HepG2 (cell line): Measurements from ENCODE around the gene ZNF275. TPM values are rescaled to one million over a fixed set of nuclear protein-coding genes. Genes with fewer than 3 reads are reported as not detected.

Source experiments
- MZF1 ChIP-seq: sonication (generic); formaldehyde crosslinking; IDR thresholded peaks from 2 replicates; pipeline ENCODE4 v1.8.1; 2023; ENCODE audit warnings: mild to moderate bottlenecking, missing genetic modification reagents, borderline replicate concordance
- RBFOX2 ChIP-seq: fragments of 200-400 bp; formaldehyde crosslinking; IDR thresholded peaks from 2 replicates; pipeline ENCODE4 v1.6.1; 2017; ENCODE audit warnings: low read depth, mild to moderate bottlenecking, low read length
- ZC3H4 ChIP-seq: sonication (generic); formaldehyde crosslinking; IDR thresholded peaks from 2 replicates; pipeline ENCODE4 v1.4.0; 2020; ENCODE audit warnings: missing genetic modification reagents, borderline replicate concordance
- polyA plus RNA-seq, 8 experiments: library from polyadenylated mRNA; depleted of rRNA in 3 of 8; stranded (reverse) in 7 of 8; unstranded in 1 of 8; fragments of >200 nt; fragmentation: Illumina TruSeq in 4 of 8; extraction: Trizol in 4 of 8; gene quantifications; 2 replicates each; pipeline versions ENCODE4 v1.2.1 to v1.2.3, GENCODE V29; 2011 to 2016; ENCODE audit warnings: low read depth in 4 of 8, missing spikeins in 1 of 8, mixed read lengths in 1 of 8; ENCODE audit not compliant: insufficient read depth in 1 of 8
- total RNA-seq, 5 experiments: library from RNA; depleted of rRNA; stranded (reverse); fragments of >200 nt; fragmentation: Illumina TruSeq; extraction: Trizol; gene quantifications; 2 replicates each; pipeline ENCODE4 v1.2.3, GENCODE V29; 2016; ENCODE audit warnings: low read depth in 1 of 5
- TF ChIP-seq, protein P1 (sequence below): sonication (generic); formaldehyde crosslinking; IDR thresholded peaks from 2 replicates; pipeline ENCODE4 v1.5.0; 2020; ENCODE audit warnings: mild to moderate bottlenecking, missing genetic modification reagents, borderline replicate concordance
- TF ChIP-seq, protein P2 (sequence below): sonication (generic); formaldehyde crosslinking; conservative IDR thresholded peaks from 2 replicates; pipeline ENCODE4 v1.4.0; 2020; ENCODE audit warnings: missing genetic modification reagents

ZNF275 gene
- total and polyA plus RNA-seq, 2 of the 13 experiments (the other 11 are each of a cell fraction or from before 2014, with no cell fraction given), result 6.4 to 11.8 TPM

DNA sequence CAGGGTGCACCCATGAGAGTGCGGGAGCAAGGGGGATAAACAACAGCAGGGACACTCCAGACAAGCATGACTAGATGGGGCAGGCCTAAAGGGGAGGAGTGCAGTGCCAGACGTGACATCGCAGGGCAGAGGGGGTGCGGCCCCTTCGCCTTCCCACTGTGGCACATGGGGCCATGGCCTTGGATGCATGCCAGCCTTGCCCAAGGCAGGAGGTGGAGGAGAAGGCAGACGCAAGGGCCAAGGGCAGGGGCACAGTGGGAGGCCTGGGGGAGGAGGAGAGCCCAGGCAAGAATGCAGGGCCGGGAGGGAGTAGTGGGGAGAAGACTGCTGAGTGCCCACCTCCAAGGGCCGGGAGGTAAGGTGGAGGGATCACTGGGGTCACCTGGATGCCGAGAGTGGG is 45.6 kb downstream of the ZNF275 start (continued):
- TF ChIP-seq ZC3H4 (CRISPR knock-in tag) (no peak), RBFOX2 (no peak), MZF1 (CRISPR knock-in tag) (no peak)
- TF ChIP-seq, protein P1, sequence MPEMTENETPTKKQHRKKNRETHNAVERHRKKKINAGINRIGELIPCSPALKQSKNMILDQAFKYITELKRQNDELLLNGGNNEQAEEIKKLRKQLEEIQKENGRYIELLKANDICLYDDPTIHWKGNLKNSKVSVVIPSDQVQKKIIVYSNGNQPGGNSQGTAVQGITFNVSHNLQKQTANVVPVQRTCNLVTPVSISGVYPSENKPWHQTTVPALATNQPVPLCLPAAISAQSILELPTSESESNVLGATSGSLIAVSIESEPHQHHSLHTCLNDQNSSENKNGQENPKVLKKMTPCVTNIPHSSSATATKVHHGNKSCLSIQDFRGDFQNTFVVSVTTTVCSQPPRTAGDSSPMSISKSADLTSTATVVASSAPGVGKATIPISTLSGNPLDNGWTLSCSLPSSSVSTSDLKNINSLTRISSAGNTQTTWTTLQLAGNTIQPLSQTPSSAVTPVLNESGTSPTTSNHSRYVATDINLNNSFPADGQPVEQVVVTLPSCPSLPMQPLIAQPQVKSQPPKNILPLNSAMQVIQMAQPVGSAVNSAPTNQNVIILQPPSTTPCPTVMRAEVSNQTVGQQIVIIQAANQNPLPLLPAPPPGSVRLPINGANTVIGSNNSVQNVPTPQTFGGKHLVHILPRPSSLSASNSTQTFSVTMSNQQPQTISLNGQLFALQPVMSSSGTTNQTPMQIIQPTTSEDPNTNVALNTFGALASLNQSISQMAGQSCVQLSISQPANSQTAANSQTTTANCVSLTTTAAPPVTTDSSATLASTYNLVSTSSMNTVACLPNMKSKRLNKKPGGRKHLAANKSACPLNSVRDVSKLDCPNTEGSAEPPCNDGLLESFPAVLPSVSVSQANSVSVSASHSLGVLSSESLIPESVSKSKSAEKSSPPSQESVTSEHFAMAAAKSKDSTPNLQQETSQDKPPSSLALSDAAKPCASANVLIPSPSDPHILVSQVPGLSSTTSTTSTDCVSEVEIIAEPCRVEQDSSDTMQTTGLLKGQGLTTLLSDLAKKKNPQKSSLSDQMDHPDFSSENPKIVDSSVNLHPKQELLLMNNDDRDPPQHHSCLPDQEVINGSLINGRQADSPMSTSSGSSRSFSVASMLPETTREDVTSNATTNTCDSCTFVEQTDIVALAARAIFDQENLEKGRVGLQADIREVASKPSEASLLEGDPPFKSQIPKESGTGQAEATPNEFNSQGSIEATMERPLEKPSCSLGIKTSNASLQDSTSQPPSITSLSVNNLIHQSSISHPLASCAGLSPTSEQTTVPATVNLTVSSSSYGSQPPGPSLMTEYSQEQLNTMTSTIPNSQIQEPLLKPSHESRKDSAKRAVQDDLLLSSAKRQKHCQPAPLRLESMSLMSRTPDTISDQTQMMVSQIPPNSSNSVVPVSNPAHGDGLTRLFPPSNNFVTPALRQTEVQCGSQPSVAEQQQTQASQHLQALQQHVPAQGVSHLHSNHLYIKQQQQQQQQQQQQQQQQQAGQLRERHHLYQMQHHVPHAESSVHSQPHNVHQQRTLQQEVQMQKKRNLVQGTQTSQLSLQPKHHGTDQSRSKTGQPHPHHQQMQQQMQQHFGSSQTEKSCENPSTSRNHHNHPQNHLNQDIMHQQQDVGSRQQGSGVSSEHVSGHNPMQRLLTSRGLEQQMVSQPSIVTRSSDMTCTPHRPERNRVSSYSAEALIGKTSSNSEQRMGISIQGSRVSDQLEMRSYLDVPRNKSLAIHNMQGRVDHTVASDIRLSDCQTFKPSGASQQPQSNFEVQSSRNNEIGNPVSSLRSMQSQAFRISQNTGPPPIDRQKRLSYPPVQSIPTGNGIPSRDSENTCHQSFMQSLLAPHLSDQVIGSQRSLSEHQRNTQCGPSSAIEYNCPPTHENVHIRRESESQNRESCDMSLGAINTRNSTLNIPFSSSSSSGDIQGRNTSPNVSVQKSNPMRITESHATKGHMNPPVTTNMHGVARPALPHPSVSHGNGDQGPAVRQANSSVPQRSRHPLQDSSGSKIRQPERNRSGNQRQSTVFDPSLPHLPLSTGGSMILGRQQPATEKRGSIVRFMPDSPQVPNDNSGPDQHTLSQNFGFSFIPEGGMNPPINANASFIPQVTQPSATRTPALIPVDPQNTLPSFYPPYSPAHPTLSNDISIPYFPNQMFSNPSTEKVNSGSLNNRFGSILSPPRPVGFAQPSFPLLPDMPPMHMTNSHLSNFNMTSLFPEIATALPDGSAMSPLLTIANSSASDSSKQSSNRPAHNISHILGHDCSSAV (CRISPR knock-in tag), result no peak
- TF ChIP-seq, protein P2, sequence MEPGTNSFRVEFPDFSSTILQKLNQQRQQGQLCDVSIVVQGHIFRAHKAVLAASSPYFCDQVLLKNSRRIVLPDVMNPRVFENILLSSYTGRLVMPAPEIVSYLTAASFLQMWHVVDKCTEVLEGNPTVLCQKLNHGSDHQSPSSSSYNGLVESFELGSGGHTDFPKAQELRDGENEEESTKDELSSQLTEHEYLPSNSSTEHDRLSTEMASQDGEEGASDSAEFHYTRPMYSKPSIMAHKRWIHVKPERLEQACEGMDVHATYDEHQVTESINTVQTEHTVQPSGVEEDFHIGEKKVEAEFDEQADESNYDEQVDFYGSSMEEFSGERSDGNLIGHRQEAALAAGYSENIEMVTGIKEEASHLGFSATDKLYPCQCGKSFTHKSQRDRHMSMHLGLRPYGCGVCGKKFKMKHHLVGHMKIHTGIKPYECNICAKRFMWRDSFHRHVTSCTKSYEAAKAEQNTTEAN, result no peak
